ENCODE results near the gene ZIC4. TPM values are rescaled to one million over a fixed set of nuclear protein-coding genes. Genes with fewer than 3 reads are reported as not detected.

The ZIC4 gene
- total RNA-seq, 1 experiment from 2014 or later = not detected

DNA sequence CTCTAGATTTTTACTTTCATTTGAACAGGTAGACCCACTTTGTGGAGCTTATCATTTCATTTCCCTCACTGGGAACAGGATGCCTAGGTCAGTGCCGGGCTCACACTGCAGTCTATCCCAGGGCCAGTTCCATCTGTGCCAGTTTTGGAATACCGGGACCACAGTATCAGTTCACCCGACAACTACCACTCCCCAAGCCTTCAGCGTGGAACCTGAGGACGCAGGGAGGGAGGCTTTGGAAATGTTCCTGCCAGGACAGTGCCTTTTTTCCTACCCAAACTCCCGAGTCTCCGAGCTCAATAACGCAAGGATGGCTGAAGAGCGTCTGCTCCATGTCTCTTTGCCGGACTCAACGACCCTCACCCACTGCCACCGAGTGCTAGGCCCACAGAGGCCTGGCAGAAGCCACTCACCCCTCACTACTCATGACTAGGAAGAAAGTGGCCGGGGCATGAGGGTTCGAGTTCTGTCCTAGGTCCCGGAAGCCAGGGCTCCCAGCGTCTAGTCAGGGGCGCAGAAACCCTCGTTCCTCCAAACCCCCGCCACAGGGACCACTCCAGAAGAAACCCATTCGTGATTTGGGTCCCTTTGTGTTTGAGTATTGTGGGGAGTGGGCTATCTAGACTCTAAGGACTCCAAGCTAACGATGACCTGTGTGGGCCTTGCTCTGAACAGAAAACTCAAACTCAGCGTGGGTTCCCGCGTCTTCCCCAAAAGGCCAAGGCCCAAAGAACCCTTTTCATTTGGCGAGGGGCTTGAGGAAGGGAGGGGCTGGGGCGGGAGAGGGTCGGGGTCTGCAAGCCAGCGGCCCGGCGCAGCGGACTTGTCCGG is 14.2 kb upstream of the ZIC4 start:
- no peak for DNase-seq (ENCODE audit: unreplicated experiment)
- no peak overlapping the region for H3K4me3 Mint-ChIP-seq (ENCODE audit: unreplicated experiment)
- ChIA-PET CTCF (no interaction called here), POLR2A (no interaction called here)
- H3K9me3 Mint-ChIP-seq (ENCODE audit: unreplicated experiment) = no peaks in the 10 kb centered on the region
- H3K27ac Mint-ChIP-seq (ENCODE audit: low read depth, unreplicated experiment) = no peak overlapping the region
- no TSS peak for BruUV-seq (replicated peaks)
- TF ChIP-seq, protein P1, sequence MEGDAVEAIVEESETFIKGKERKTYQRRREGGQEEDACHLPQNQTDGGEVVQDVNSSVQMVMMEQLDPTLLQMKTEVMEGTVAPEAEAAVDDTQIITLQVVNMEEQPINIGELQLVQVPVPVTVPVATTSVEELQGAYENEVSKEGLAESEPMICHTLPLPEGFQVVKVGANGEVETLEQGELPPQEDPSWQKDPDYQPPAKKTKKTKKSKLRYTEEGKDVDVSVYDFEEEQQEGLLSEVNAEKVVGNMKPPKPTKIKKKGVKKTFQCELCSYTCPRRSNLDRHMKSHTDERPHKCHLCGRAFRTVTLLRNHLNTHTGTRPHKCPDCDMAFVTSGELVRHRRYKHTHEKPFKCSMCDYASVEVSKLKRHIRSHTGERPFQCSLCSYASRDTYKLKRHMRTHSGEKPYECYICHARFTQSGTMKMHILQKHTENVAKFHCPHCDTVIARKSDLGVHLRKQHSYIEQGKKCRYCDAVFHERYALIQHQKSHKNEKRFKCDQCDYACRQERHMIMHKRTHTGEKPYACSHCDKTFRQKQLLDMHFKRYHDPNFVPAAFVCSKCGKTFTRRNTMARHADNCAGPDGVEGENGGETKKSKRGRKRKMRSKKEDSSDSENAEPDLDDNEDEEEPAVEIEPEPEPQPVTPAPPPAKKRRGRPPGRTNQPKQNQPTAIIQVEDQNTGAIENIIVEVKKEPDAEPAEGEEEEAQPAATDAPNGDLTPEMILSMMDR (IDR thresholded peaks at IDR 0.05; ENCODE audit: unreplicated experiment) = no peak
- intact Hi-C loops (cut with micrococcal nuclease) = no loop called here
- no peaks in the 10 kb centered on the region for H3K4me1 Mint-ChIP-seq (ENCODE audit: insufficient read depth, unreplicated experiment)
- H3K36me3 Mint-ChIP-seq (ENCODE audit: insufficient read depth, unreplicated experiment) = no peaks in the 10 kb centered on the region
- peaks cover 24% of the 10 kb centered on the region for H3K27me3 Mint-ChIP-seq (ENCODE audit: insufficient read depth, unreplicated experiment)

DNA sequence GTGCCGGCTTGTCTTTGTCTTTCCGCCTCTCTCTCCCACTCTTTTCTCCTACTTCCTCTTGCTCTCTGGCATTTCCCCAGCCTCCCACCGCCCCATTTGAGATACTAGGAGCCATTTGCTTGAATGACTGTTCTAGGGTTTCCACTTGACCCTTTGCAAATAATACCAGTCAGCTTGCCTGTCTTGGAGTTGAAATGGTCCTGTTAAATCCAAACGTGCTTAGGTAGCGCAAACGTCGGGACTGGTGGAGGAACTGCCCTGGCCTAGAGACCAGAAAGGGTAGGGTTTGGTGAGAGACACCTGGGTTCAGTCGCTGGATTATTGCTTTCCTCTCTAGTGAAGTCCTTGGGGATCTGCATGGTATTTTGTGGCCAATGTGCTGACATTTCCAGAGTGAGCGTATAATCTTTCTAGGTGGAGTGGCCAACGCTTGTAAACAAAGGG is 13.5 kb upstream of the ZIC4 start:
- H3K27ac Mint-ChIP-seq (ENCODE audit: low read depth, unreplicated experiment) = no peak overlapping the region
- intact Hi-C loops (cut with micrococcal nuclease) = no loop called here
- H3K4me1 Mint-ChIP-seq (ENCODE audit: insufficient read depth, unreplicated experiment) = no peaks in the 10 kb centered on the region
- no peak overlapping the region for H3K4me3 Mint-ChIP-seq (ENCODE audit: unreplicated experiment)
- ChIA-PET POLR2A (no interaction called here), CTCF (no interaction called here)
- TF ChIP-seq, protein P1 (IDR thresholded peaks at IDR 0.05; ENCODE audit: unreplicated experiment) = no peak
- peaks cover 24% of the 10 kb centered on the region for H3K27me3 Mint-ChIP-seq (ENCODE audit: insufficient read depth, unreplicated experiment)
- no peaks in the 10 kb centered on the region for H3K36me3 Mint-ChIP-seq (ENCODE audit: insufficient read depth, unreplicated experiment)
- H3K9me3 Mint-ChIP-seq (ENCODE audit: unreplicated experiment) = no peaks in the 10 kb centered on the region
- no TSS peak for BruUV-seq (replicated peaks)
- no peak for DNase-seq (ENCODE audit: unreplicated experiment)

DNA sequence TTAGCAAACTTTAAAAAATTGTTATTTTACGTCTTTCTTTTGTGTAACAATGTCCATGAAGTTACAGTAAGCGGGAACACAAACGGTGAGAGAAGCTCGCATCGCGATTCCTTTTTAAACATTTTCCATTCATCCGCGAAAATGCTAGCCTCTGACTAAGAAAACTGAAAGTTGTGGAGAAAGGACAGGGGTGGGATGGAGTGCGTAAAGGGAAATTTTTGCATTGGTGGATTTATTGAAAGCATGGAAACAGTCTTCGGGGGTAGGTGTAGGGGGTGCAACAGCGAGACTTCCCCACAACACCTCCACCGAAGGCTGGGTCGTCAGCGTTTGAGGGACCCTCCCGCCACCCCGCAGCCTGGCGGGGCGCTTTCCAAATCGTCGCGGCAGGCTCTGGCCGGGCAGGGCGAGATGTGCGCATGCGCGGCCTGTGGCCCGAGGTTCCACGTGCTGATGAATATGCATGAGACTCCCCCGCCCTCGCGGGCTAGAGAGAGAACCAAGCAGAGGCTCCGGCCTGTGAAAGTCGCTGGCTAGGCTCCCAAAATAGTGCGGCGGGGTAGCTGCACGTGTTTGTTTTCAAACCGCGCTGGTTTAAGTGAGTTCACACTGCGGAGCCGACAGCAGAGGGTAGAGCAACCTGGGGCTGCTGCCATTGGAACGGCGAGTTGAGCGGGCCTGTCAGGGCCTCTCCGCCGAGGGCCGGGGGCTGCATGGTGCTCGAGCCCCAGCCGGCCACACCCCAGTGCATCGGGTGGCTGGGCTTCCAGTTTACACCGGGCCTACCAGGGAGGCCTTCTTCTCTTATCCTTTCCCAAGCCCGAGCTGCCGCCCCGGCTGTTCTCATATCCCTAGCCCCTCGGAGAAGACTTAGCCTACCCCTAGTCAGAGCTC is 12.7 kb upstream of the ZIC4 start:
- POLR2A ChIA-PET = no interaction called here
- BruUV-seq (replicated peaks) = no TSS peak
- intact Hi-C loops (cut with micrococcal nuclease) = no loop called here

More for the DNA sequence above, 12.7 kb upstream of the ZIC4 start:
- peaks cover 21% of the 10 kb centered on the region for H3K27me3 Mint-ChIP-seq (ENCODE audit: insufficient read depth, unreplicated experiment)
- no peaks in the 10 kb centered on the region for H3K9me3 Mint-ChIP-seq (ENCODE audit: unreplicated experiment)
- no peak overlapping the region for H3K27ac Mint-ChIP-seq (ENCODE audit: low read depth, unreplicated experiment)
- TF ChIP-seq, protein P1 (IDR thresholded peaks at IDR 0.05; ENCODE audit: unreplicated experiment) = no peak
- H3K4me3 Mint-ChIP-seq (ENCODE audit: unreplicated experiment) = no peak overlapping the region
- H3K36me3 Mint-ChIP-seq (ENCODE audit: insufficient read depth, unreplicated experiment) = no peaks in the 10 kb centered on the region
- no peaks in the 10 kb centered on the region for H3K4me1 Mint-ChIP-seq (ENCODE audit: insufficient read depth, unreplicated experiment)
- CTCF ChIA-PET = interaction anchor here (0.6 kb wide), 1 partner anchor 696 kb away, joined by 5 read pairs; no protein-coding TSS in a partner anchor
- DNase-seq (ENCODE audit: unreplicated experiment) = no peak

Measured in MCF 10A (cell line).